B cell (primary cell): ENCODE measurements around the gene ADRA1B. TPM values are rescaled to one million over a fixed set of nuclear protein-coding genes. Genes with fewer than 3 reads are reported as not detected.

Experiments
- ATAC-seq: fragments of 200-7000 bp; cut with Tn5 transposase; one replicate; pipeline ENCODE4 v1.10.0; 2021; ENCODE audit warnings: low read depth, mild to moderate bottlenecking, moderate number of reproducible peaks, moderate library complexity
- CTCF ChIA-PET: fragments of 350-600 bp; sonication (Branson Sonifier 250); formaldehyde crosslinking; loops from one replicate; lab custom pipeline; 2021; ENCODE audit warnings: antibody characterized with exemption, inconsistent platforms; lab: Charles Lee
- POLR2A ChIA-PET: fragments of 350-600 bp; sonication (Branson Sonifier 250); formaldehyde crosslinking; loops from one replicate; lab custom pipeline; 2021; ENCODE audit warnings: antibody characterized with exemption; lab: Charles Lee
- DNase-seq: peaks from one replicate; pipeline ENCODE4 v3.0.0; 2013
- H2AFZ ChIP-seq: 2 replicates; pipeline ENCODE4 v1.6.1; 2012; ENCODE audit warnings: mild to moderate bottlenecking, low read depth, low read length; ENCODE audit not compliant: insufficient read depth, poor library complexity, severe bottlenecking
- H3K27ac ChIP-seq, 2 donors: 1 replicate in 1 of 2; 2 replicates in 1 of 2; pipeline ENCODE4 v1.5.1; 2012 to 2013; ENCODE audit warnings: low read length in 2 of 2, mild to moderate bottlenecking in 2 of 2, moderate library complexity in 1 of 2
- H3K27me3 ChIP-seq, 4 experiments: fragments of 200-600 bp in 1 of 4; sonication (generic) in 1 of 4; replicated peaks in 1 of 4; 1 replicate in 2 of 4; 2 replicates in 2 of 4; pipeline versions ENCODE4 v1.6.1 to v1.7.0; 2013 to 2016; ENCODE audit warnings: low read length in 3 of 4, mild to moderate bottlenecking in 2 of 4, mixed read lengths in 1 of 4, moderate library complexity in 1 of 4; ENCODE audit not compliant: insufficient read depth in 4 of 4, control insufficient read depth in 3 of 4; ENCODE audit errors: control extremely low read depth in 1 of 4
- H3K36me3 ChIP-seq, 2 experiments: replicated peaks in 1 of 2; 1 replicate in 1 of 2; 2 replicates in 1 of 2; pipeline versions ENCODE4 v1.6.1 to v1.7.1; 2013; ENCODE audit warnings: low read length in 1 of 2; ENCODE audit not compliant: insufficient read depth in 2 of 2, control insufficient read depth in 1 of 2; ENCODE audit errors: control extremely low read depth in 1 of 2, extremely low read depth in 1 of 2
- H3K4me1 ChIP-seq, 2 donors: fragments of 200-600 bp in 1 of 2; sonication (generic) in 1 of 2; 1 replicate in 1 of 2; 2 replicates in 1 of 2; pipeline versions ENCODE4 v1.5.1 to v1.6.1; 2013 to 2017; ENCODE audit warnings: low read length in 2 of 2; ENCODE audit not compliant: control insufficient read depth in 2 of 2, insufficient read depth in 2 of 2
- H3K4me2 ChIP-seq: replicated peaks from 2 replicates; pipeline ENCODE3; 2012; ENCODE audit warnings: mild to moderate bottlenecking, low read depth, low read length; ENCODE audit not compliant: poor library complexity, severe bottlenecking
- H3K4me3 ChIP-seq, 5 experiments: fragments of 200-600 bp in 1 of 5; sonication (generic) in 1 of 5; 1 replicate in 3 of 5; 2 replicates in 2 of 5; pipeline versions ENCODE4 v1.5.1 to v1.7.0; 2011 to 2016; ENCODE audit warnings: low read length in 4 of 5, mild to moderate bottlenecking in 4 of 5, low read depth in 2 of 5, control low read depth in 1 of 5, moderate library complexity in 1 of 5; ENCODE audit not compliant: insufficient read depth in 1 of 5; ENCODE audit errors: control extremely low read depth in 1 of 5, extremely low read depth in 1 of 5
- H3K79me2 ChIP-seq: fragments of 200-600 bp; sonication (generic); one replicate; pipeline ENCODE4 v1.6.0; 2016; ENCODE audit warnings: low read length; ENCODE audit not compliant: control insufficient read depth, insufficient read depth
- H3K9ac ChIP-seq: fragments of 200-600 bp; sonication (generic); 2 replicates; pipeline ENCODE4 v1.6.1; 2017; ENCODE audit warnings: mild to moderate bottlenecking, low read length, moderate library complexity
- H3K9me3 ChIP-seq, 3 donors: one replicate each; pipeline versions ENCODE4 v1.6.1 to v1.7.1; 2013; ENCODE audit warnings: low read length in 2 of 3; ENCODE audit not compliant: control insufficient read depth in 2 of 3, insufficient read depth in 1 of 3; ENCODE audit errors: control extremely low read depth in 1 of 3
- H4K20me1 ChIP-seq: 2 replicates; pipeline ENCODE4 v1.6.0; 2012; ENCODE audit warnings: mild to moderate bottlenecking, low read length; ENCODE audit not compliant: insufficient read depth, control insufficient read depth, poor library complexity, severe bottlenecking
- H3K27ac Mint-ChIP-seq: one replicate; pipeline ENCODE4 v1.8.0; 2021; ENCODE audit warnings: mixed read lengths
- H3K27me3 Mint-ChIP-seq: one replicate; pipeline ENCODE4 v1.8.0; 2021; ENCODE audit warnings: mixed read lengths
- H3K4me1 Mint-ChIP-seq: one replicate; pipeline ENCODE4 v1.8.0; 2021; ENCODE audit warnings: mixed read lengths
- H3K4me3 Mint-ChIP-seq: one replicate; pipeline ENCODE4 v1.8.0; 2021; ENCODE audit warnings: mixed read lengths
- H3K9me3 Mint-ChIP-seq: one replicate; pipeline ENCODE4 v1.8.0; 2022; ENCODE audit warnings: mixed read lengths; ENCODE audit not compliant: insufficient read depth
- CTCF ChIP-seq: fragments of 200-600 bp; IDR thresholded peaks from one replicate; pipeline ENCODE4 v1.8.0; 2022; ENCODE audit warnings: antibody characterized with exemption, mild to moderate bottlenecking
- EZH2 ChIP-seq: IDR thresholded peaks from 2 replicates; pipeline ENCODE4 v1.6.1; 2012; ENCODE audit warnings: borderline replicate concordance, low read depth, mild to moderate bottlenecking, moderate library complexity, low read length; ENCODE audit not compliant: insufficient read depth, poor library complexity, severe bottlenecking
- WGBS: methylation state at CpG from one replicate; pipeline ENCODE4 v1.1.5; 2013; ENCODE audit warnings: missing lambda C conversion rate; ENCODE audit not compliant: insufficient coverage; 5-methylcytosine and 5-hydroxymethylcytosine counted together
- intact Hi-C: fragments of 100-400 bp; cut with micrococcal nuclease; formaldehyde crosslinking; loops from one replicate; pipeline ENCODE4 v1.10.0; 2022
- polyA plus RNA-seq: library from polyadenylated mRNA; depleted of rRNA; stranded (reverse); fragments of >200 nt; gene quantifications from 2 replicates; pipeline ENCODE4 v1.2.3, GENCODE V29; 2012
- total RNA-seq, 2 donors: library from RNA; stranded (reverse); fragments of 120-200 nt in 1 of 2; gene quantifications; 1 replicate in 1 of 2; 2 replicates in 1 of 2; pipeline versions ENCODE4 v1.2.3 to v1.2.4, GENCODE V29; 2013 to 2022

ADRA1B gene
- total and polyA plus RNA-seq, 2 donors (not counting 1 experiment from before 2014, with no cell fraction given), result 0.04 TPM; not detected in 1

DNA sequence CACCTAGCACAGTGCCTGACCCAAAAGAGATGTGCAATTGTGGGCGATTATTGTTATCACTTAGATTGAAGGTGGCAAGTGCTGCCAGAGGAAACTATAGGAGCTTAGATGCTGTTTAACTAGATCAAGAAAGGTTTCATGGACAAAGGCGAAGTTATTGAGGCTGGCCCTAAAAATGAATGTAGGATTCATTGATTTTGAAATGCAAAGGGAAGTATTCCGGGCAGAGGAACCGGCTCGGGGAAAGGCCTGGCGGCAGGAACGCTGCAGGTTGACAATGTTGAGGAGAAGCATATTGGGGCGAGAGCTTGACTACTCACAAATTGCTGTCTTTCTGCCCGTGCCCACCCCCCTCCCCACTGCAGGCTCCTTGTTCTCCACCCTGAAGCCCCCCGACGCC, 55.2 kb downstream of the ADRA1B start:
- Histone ChIP-seq H3K4me2 (peak overlapping the region; percentile 67), H3K27me3 (peaks cover 0 to 47% (median 26%) of the 10 kb centered on the region in 4 experiments), H3K36me3 (no peaks in the 10 kb centered on the region), H3K4me3 (peak overlapping the region in 1 of 5 experiments; percentile 29), H3K27ac (no peak overlapping the region), H4K20me1 (no peaks in the 10 kb centered on the region), H3K9ac (no peak overlapping the region), H2AFZ (no peak overlapping the region), H3K9me3 (peaks cover 0 to 9% (median 0%) of the 10 kb centered on the region in 3 donors), H3K4me1 (peaks cover 9 to 12% of the 10 kb centered on the region in 2 donors), H3K79me2 (no peaks in the 10 kb centered on the region)
- no peak for DNase-seq
- peaks cover 13% of the 10 kb centered on the region for H3K4me1 Mint-ChIP-seq
- H3K9me3 Mint-ChIP-seq, result no peaks in the 10 kb centered on the region
- CTCF ChIA-PET, result interaction anchor here (1.3 kb wide), 1 partner anchor 16 kb away, joined by 4 read pairs; no protein-coding TSS in a partner anchor
- no peak overlapping the region for H3K27ac Mint-ChIP-seq
- peaks cover 63% of the 10 kb centered on the region for H3K27me3 Mint-ChIP-seq
- POLR2A ChIA-PET, result no interaction called here
- WGBS, result 34% methylated on average over 6 of the region's 11 CpGs
- TF ChIP-seq EZH2 (no peak), CTCF (no peak)
- H3K4me3 Mint-ChIP-seq, result peak overlapping the region; percentile 70
- intact Hi-C loops, result no loop called here
- no peak for ATAC-seq

DNA sequence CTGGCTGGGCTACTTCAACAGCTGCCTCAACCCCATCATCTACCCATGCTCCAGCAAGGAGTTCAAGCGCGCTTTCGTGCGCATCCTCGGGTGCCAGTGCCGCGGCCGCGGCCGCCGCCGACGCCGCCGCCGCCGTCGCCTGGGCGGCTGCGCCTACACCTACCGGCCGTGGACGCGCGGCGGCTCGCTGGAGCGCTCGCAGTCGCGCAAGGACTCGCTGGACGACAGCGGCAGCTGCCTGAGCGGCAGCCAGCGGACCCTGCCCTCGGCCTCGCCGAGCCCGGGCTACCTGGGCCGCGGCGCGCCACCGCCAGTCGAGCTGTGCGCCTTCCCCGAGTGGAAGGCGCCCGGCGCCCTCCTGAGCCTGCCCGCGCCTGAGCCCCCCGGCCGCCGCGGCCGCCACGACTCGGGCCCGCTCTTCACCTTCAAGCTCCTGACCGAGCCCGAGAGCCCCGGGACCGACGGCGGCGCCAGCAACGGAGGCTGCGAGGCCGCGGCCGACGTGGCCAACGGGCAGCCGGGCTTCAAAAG, 55.7 kb downstream of the ADRA1B start:
- Histone ChIP-seq H3K4me1 (peaks cover 9 to 12% of the 10 kb centered on the region in 2 donors), H3K79me2 (no peaks in the 10 kb centered on the region), H3K9me3 (peaks cover 0 to 9% (median 0%) of the 10 kb centered on the region in 3 donors), H3K4me3 (peak overlapping the region in 2 of 5 experiments; percentile 15 to 29), H3K27ac (no peak overlapping the region), H3K4me2 (peak overlapping the region; percentile 67), H3K9ac (no peak overlapping the region), H4K20me1 (no peaks in the 10 kb centered on the region), H3K27me3 (peaks cover 0 to 48% (median 24%) of the 10 kb centered on the region in 4 experiments), H2AFZ (no peak overlapping the region), H3K36me3 (no peaks in the 10 kb centered on the region)
- ATAC-seq (no peak), DNase-seq (peak; percentile 35)
- TF ChIP-seq EZH2 (no peak), CTCF (no peak)
- WGBS, result 4% methylated on average over 73 of the region's 76 CpGs
- Mint-ChIP-seq H3K9me3 (no peaks in the 10 kb centered on the region), H3K4me1 (peaks cover 13% of the 10 kb centered on the region), H3K27me3 (peaks cover 63% of the 10 kb centered on the region), H3K27ac (no peak overlapping the region), H3K4me3 (peak overlapping the region; percentile 70)
- ChIA-PET POLR2A (no interaction called here), CTCF (interaction anchor here (1.3 kb wide), 1 partner anchor 15 kb away, joined by 4 read pairs; no protein-coding TSS in a partner anchor)
- intact Hi-C loops, result no loop called here
